ENCODE results near the gene HECTD4. TPM values are rescaled to one million over a fixed set of nuclear protein-coding genes. Genes with fewer than 3 reads are reported as not detected.
A peak's percentile ranks its signal among the peaks of the same experiment; 100 is the strongest.
"Not testable (repeated sequence)": the region's sequence is repeated elsewhere in the genome, so short reads cannot be mapped to it uniquely, and the experiment has no call there.

HECTD4 gene
- total RNA-seq, 1 donor from 2014 or later = 113 TPM

- DNase-seq = peak; percentile 54
Measured at GRCh38 chr12:112116232-112117060, 265.8 kb downstream of the HECTD4 start.

DNA sequence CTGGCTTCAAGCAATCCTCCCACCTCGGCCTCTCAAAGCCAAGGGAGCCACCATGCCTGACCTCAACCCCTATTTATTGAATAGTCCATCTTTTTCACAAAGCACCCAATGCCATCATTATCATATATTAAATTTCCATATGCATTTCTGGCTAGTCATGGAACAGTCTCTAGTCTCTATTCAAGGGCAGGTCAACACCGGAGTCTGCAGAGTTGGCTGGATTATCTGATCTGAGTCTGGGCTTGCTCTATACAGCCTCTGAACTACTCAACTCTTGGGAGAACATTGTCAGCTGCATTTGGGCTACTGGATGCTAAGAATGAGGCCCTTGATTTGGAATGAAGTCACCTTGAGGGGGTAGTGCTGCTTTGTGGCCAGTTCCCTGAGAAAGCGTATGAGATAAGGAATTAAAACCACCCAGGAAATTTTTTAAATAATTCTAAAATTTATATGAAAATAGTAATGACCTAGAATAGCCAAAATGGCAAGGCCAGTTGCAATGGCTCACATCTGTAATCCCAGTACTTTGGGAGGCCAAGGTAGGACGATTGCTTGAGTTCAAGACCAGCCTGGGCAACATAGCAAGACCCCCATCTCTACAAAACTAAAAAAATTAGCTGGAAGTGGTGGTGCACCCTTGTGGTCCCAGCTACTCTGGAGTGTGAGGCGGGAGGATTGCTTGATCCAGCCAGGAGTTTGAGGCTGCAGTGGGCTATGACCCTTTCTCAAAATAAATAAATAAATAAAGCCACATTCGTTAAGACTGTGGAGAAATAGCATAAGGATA lies 266.8 kb downstream of the HECTD4 start:
- DNase-seq = no peak

DNA sequence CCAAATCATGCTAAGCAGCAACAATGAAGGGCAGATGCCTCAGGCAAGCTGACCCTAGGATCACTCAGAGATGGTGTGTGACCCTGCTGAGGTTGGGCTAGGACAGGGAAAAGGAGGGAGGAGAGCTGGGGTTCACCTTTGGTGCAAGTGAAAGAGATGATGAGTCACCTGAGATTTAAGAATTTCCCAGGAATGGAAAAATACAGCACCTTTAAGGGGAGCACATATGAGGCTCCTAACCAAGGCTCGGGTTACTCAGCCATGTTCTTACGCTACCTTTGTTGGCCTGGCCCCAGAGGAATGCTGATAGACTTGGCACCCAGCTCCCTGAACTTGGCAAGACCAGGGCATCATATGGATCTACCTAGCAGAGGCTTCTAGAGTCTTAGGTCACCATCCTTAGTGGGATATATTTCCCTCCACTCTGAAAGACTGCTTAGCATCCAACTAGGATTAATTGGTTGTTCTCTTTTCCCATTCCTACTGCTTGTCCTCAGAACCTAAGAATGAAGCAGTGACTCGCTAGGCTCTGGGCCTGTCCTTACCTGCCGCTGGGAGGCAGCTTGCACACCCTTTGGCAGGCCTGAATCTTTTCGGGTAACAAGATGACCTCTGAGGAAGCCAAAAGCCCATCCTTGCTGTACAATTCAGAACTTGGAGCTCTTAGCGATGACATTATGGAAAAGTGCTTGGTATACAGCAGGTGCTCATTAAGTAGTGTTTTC lies 269.7 kb downstream of the HECTD4 start:
- no peak for DNase-seq

GRCh38 chr12:112111931-112112330 lies 270.3 kb downstream of the HECTD4 start:
- DNase-seq = no peak

- DNase-seq = not testable (repeated sequence)
Measured at GRCh38 chr12:112110787-112111662, 271.2 kb downstream of the HECTD4 start.

Small RNAs within 50 kb of the gene (small RNA-seq; reads per million reads assigned to genes)
- gene RF00019 = not detected

Other genes starting within 250 kb of the HECTD4 start
- gene RPL6, start 27.2 kb upstream of the HECTD4 start, total RNA-seq = 870 TPM
- gene PTPN11, start 36.5 kb upstream of the HECTD4 start, total RNA-seq = 90.3 TPM